GM23338 (cell line): ENCODE results near the gene NPSR1. TPM values are rescaled to one million over a fixed set of nuclear protein-coding genes. Genes with fewer than 3 reads are reported as not detected.
"Not testable (repeated sequence)": the region's sequence is repeated elsewhere in the genome, so short reads cannot be mapped to it uniquely, and the experiment has no call there.

Experiments used
- ATAC-seq: fragments of 200-7000 bp; cut with Tn5 transposase; 3 replicates; pipeline ENCODE4 v1.9.1; 2020
- DNase-seq: peaks from one replicate; pipeline ENCODE4 v3.0.0-alpha.2; 2015; ENCODE audit warnings: low spot score
- H2AFZ ChIP-seq: fragments of 200-600 bp; sonication (generic); 2 replicates; pipeline ENCODE4 v1.8.0; 2016; ENCODE audit warnings: antibody characterized with exemption, mild to moderate bottlenecking, moderate library complexity
- H3F3A ChIP-seq: fragments of 200-600 bp; sonication (generic); replicated peaks from 2 replicates; pipeline ENCODE4 v1.8.0; 2017; ENCODE audit warnings: antibody characterized with exemption, mixed run types, low read depth
- H3K27ac ChIP-seq: fragments of 200-600 bp; sonication (generic); 2 replicates; pipeline ENCODE4 v1.6.1; 2016; ENCODE audit warnings: low read depth
- H3K27me3 ChIP-seq: fragments of 200-600 bp; sonication (generic); 2 replicates; pipeline ENCODE4 v1.8.0; 2016; ENCODE audit warnings: mild to moderate bottlenecking, mixed run types, moderate library complexity; ENCODE audit not compliant: insufficient read depth
- H3K36me3 ChIP-seq: fragments of 200-600 bp; sonication (generic); 2 replicates; pipeline ENCODE4 v1.8.0; 2016; ENCODE audit warnings: mild to moderate bottlenecking; ENCODE audit not compliant: insufficient read depth
- H3K4me1 ChIP-seq: fragments of 200-600 bp; sonication (generic); 2 replicates; pipeline ENCODE4 v1.8.0; 2016; ENCODE audit warnings: mild to moderate bottlenecking, moderate library complexity; ENCODE audit not compliant: insufficient read depth
- H3K4me2 ChIP-seq: fragments of 200-600 bp; sonication (generic); 2 replicates; pipeline ENCODE4 v1.7.1; 2017; ENCODE audit warnings: mixed run types
- H3K4me3 ChIP-seq: fragments of 200-600 bp; sonication (generic); 2 replicates; pipeline ENCODE4 v1.6.1; 2016; ENCODE audit warnings: mixed run types
- H3K79me2 ChIP-seq: fragments of 200-600 bp; sonication (generic); replicated peaks from 2 replicates; pipeline ENCODE4 v1.8.0; 2017; ENCODE audit warnings: mild to moderate bottlenecking; ENCODE audit not compliant: insufficient read depth
- H3K9me2 ChIP-seq: fragments of 200-600 bp; sonication (generic); 2 replicates; pipeline ENCODE4 v1.8.0; 2017; ENCODE audit not compliant: insufficient read depth
- H4K20me1 ChIP-seq: fragments of 200-600 bp; sonication (generic); replicated peaks from 2 replicates; pipeline ENCODE4 v1.8.0; 2017; ENCODE audit warnings: mild to moderate bottlenecking; ENCODE audit not compliant: insufficient read depth
- H3K27ac Mint-ChIP-seq: 2 replicates; pipeline ENCODE4 v1.8.0; 2020; ENCODE audit warnings: inconsistent platforms, mild to moderate bottlenecking, moderate library complexity, mixed read lengths
- H3K27me3 Mint-ChIP-seq: 3 replicates; pipeline ENCODE4 v1.8.0; 2022; ENCODE audit warnings: low read depth, mild to moderate bottlenecking, moderate library complexity, mixed read lengths, inconsistent platforms; ENCODE audit not compliant: insufficient read depth, poor library complexity
- H3K36me3 Mint-ChIP-seq: 3 replicates; pipeline ENCODE4 v1.8.0; 2021; ENCODE audit warnings: low read depth, mild to moderate bottlenecking, inconsistent platforms, moderate library complexity, mixed read lengths
- H3K4me1 Mint-ChIP-seq: 3 replicates; pipeline ENCODE4 v1.8.0; 2020; ENCODE audit warnings: mild to moderate bottlenecking, inconsistent platforms, mixed read lengths
- H3K4me3 Mint-ChIP-seq: 3 replicates; pipeline ENCODE4 v1.8.0; 2021; ENCODE audit warnings: moderate library complexity, mild to moderate bottlenecking, inconsistent platforms, mixed read lengths
- H3K9me3 Mint-ChIP-seq: 3 replicates; pipeline ENCODE4 v1.8.0; 2020; ENCODE audit warnings: moderate library complexity, mild to moderate bottlenecking, inconsistent platforms, mixed read lengths
- CREB1 ChIP-seq: fragments of 250-450 bp; sonication (Bioruptor Pico); IDR thresholded peaks from 2 replicates; pipeline ENCODE4 v1.5.0; 2020; ENCODE audit warnings: low read depth, mild to moderate bottlenecking, moderate library complexity
- CTCF ChIP-seq, 2 experiments: fragments of 200-600 bp in 1 of 2; sonication (generic) in 1 of 2; conservative IDR thresholded peaks; 2 replicates each; pipeline versions ENCODE4 v1.5.1 to v1.6.1; 2016 to 2017; ENCODE audit warnings: antibody characterized with exemption in 2 of 2, low read depth in 2 of 2, mild to moderate bottlenecking in 2 of 2, moderate library complexity in 1 of 2
- POLR2AphosphoS5 ChIP-seq: IDR thresholded peaks from 2 replicates; pipeline ENCODE4 v1.6.1; 2016; ENCODE audit warnings: antibody characterized with exemption, low read depth
- REST ChIP-seq: IDR thresholded peaks from one replicate; pipeline ENCODE4 v1.6.1; 2018; ENCODE audit warnings: antibody characterized with exemption; ENCODE audit not compliant: unreplicated experiment
- polyA plus RNA-seq: library from polyadenylated mRNA; unstranded; fragments of >200 nt; fragmentation: Nextera tagmentation; extraction: Ambion mirVana; gene quantifications from 2 replicates; pipeline ENCODE4 v1.2.1, GENCODE V29; 2016
- total RNA-seq: library from RNA; depleted of rRNA; stranded (reverse); fragments of >200 nt; shearing (Covaris generic); gene quantifications from 2 replicates; pipeline ENCODE4 v1.2.3, GENCODE V29; 2014
- TF ChIP-seq, protein P1 (sequence below): fragments of 250-450 bp; sonication (Bioruptor Pico); IDR thresholded peaks from 2 replicates; pipeline ENCODE4 v1.5.0; 2020; ENCODE audit warnings: mild to moderate bottlenecking, moderate library complexity

NPSR1 gene
- total and polyA plus RNA-seq, 2 experiments from 2014 or later, result not detected

- TF ChIP-seq, protein P1, sequence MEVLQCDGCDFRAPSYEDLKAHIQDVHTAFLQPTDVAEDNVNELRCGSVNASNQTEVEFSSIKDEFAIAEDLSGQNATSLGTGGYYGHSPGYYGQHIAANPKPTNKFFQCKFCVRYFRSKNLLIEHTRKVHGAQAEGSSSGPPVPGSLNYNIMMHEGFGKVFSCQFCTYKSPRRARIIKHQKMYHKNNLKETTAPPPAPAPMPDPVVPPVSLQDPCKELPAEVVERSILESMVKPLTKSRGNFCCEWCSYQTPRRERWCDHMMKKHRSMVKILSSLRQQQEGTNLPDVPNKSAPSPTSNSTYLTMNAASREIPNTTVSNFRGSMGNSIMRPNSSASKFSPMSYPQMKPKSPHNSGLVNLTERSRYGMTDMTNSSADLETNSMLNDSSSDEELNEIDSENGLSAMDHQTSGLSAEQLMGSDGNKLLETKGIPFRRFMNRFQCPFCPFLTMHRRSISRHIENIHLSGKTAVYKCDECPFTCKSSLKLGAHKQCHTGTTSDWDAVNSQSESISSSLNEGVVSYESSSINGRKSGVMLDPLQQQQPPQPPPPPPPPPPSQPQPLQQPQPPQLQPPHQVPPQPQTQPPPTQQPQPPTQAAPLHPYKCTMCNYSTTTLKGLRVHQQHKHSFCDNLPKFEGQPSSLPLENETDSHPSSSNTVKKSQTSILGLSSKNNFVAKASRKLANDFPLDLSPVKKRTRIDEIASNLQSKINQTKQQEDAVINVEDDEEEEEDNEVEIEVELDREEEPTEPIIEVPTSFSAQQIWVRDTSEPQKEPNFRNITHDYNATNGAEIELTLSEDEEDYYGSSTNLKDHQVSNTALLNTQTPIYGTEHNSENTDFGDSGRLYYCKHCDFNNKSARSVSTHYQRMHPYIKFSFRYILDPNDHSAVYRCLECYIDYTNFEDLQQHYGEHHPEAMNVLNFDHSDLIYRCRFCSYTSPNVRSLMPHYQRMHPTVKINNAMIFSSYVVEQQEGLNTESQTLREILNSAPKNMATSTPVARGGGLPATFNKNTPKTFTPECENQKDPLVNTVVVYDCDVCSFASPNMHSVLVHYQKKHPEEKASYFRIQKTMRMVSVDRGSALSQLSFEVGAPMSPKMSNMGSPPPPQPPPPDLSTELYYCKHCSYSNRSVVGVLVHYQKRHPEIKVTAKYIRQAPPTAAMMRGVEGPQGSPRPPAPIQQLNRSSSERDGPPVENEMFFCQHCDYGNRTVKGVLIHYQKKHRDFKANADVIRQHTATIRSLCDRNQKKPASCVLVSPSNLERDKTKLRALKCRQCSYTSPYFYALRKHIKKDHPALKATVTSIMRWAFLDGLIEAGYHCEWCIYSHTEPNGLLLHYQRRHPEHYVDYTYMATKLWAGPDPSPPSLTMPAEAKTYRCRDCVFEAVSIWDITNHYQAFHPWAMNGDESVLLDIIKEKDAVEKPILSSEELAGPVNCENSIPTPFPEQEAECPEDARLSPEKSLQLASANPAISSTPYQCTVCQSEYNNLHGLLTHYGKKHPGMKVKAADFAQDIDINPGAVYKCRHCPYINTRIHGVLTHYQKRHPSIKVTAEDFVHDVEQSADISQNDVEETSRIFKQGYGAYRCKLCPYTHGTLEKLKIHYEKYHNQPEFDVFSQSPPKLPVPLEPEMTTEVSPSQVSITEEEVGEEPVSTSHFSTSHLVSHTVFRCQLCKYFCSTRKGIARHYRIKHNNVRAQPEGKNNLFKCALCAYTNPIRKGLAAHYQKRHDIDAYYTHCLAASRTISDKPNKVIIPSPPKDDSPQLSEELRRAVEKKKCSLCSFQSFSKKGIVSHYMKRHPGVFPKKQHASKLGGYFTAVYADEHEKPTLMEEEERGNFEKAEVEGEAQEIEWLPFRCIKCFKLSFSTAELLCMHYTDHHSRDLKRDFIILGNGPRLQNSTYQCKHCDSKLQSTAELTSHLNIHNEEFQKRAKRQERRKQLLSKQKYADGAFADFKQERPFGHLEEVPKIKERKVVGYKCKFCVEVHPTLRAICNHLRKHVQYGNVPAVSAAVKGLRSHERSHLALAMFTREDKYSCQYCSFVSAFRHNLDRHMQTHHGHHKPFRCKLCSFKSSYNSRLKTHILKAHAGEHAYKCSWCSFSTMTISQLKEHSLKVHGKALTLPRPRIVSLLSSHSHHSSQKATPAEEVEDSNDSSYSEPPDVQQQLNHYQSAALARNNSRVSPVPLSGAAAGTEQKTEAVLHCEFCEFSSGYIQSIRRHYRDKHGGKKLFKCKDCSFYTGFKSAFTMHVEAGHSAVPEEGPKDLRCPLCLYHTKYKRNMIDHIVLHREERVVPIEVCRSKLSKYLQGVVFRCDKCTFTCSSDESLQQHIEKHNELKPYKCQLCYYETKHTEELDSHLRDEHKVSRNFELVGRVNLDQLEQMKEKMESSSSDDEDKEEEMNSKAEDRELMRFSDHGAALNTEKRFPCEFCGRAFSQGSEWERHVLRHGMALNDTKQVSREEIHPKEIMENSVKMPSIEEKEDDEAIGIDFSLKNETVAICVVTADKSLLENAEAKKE, result no peak
- TF ChIP-seq CREB1 (CRISPR knock-in tag) (no peak), REST (no peak), POLR2AphosphoS5 (no peak)
Observed at GRCh38 chr7:34622771-34623250, 35.2 kb upstream of the NPSR1 start (continued).

GRCh38 chr7:34628618-34629017 is 29.4 kb upstream of the NPSR1 start:
- H3K36me3 ChIP-seq, H3K36me3 Mint-ChIP-seq, H3K27ac ChIP-seq, H3K27me3 Mint-ChIP-seq, H3K79me2 ChIP-seq, H3K4me3 ChIP-seq, H3F3A ChIP-seq, H3K27me3 ChIP-seq, H4K20me1 ChIP-seq, H3K27ac Mint-ChIP-seq, H3K9me3 Mint-ChIP-seq, H2AFZ ChIP-seq, H3K4me2 ChIP-seq, H3K4me1 Mint-ChIP-seq, H3K9me2 ChIP-seq, ATAC-seq, H3K4me3 Mint-ChIP-seq, DNase-seq, H3K4me1 ChIP-seq: not testable (repeated sequence)
- TF ChIP-seq CTCF (conservative IDR thresholded peaks at IDR 0.05; ENCODE audit: low read depth in 2 of 2), result peak in 1 of 2 experiments; percentile 50; a peak in 2 of 4 replicates
